IMR-90 (cell line): ENCODE data around the gene CLDN4. TPM values are rescaled to one million over a fixed set of nuclear protein-coding genes. Genes with fewer than 3 reads are reported as not detected.
A peak's percentile ranks its signal among the peaks of the same experiment; 100 is the strongest.

ENCODE experiments used
- ATAC-seq: fragments of 200-7000 bp; cut with Tn5 transposase; 2 replicates; pipeline ENCODE4 v1.9.1; 2020; ENCODE audit warnings: low read depth, mild to moderate bottlenecking, moderate library complexity
- BruUV-seq: library from RNA; stranded (reverse); fragments of 400-500 nt; replicated peaks from 2 replicates; lab custom pipeline; 2021; lab: Mats Ljungman, UMichigan
- CTCF ChIA-PET: fragments of 300-600 bp; formaldehyde crosslinking; extraction: SDS; loops from one replicate; lab custom pipeline; 2021; ENCODE audit warnings: antibody characterized with exemption; lab: Yijun Ruan, JAX
- POLR2A ChIA-PET: fragments of 300-600 bp; sonication (Branson Sonifier 250); formaldehyde crosslinking; loops from one replicate; lab custom pipeline; 2022; ENCODE audit warnings: antibody characterized with exemption; ENCODE audit not compliant: unreplicated experiment; lab: Charles Lee
- DNase-seq: peaks from one replicate; pipeline ENCODE4 v3.0.0; 2013
- H2AFZ ChIP-seq: replicated peaks from 2 replicates; pipeline ENCODE3; 2013; ENCODE audit warnings: low read length, mild to moderate bottlenecking; ENCODE audit not compliant: poor library complexity
- H2AK5ac ChIP-seq: 2 replicates; pipeline ENCODE4 v1.6.1; 2013; ENCODE audit warnings: low read depth, low read length, inconsistent platforms
- H2AK9ac ChIP-seq: replicated peaks from 2 replicates; pipeline ENCODE3; 2013; ENCODE audit warnings: mild to moderate bottlenecking, low read depth, low read length, moderate library complexity; ENCODE audit not compliant: poor library complexity
- H2BK120ac ChIP-seq: 2 replicates; pipeline ENCODE4 v1.6.1; 2013; ENCODE audit warnings: low read depth, low read length, inconsistent platforms
- H2BK15ac ChIP-seq: 3 replicates; pipeline ENCODE4 v1.6.1; 2013; ENCODE audit warnings: low read depth, low read length, inconsistent platforms
- H2BK20ac ChIP-seq: 2 replicates; pipeline ENCODE4 v1.6.1; 2013; ENCODE audit warnings: low read depth, mild to moderate bottlenecking, inconsistent platforms, low read length, moderate library complexity
- H2BK5ac ChIP-seq: 2 replicates; pipeline ENCODE4 v1.6.1; 2013; ENCODE audit warnings: mild to moderate bottlenecking, low read depth, low read length, inconsistent platforms; ENCODE audit not compliant: poor library complexity, severe bottlenecking
- H3K14ac ChIP-seq: replicated peaks from 2 replicates; pipeline ENCODE4 v1.6.1; 2013; ENCODE audit warnings: low read depth, low read length, inconsistent platforms
- H3K18ac ChIP-seq: 2 replicates; pipeline ENCODE4 v1.6.1; 2013; ENCODE audit warnings: low read depth, low read length, control low read depth
- H3K23ac ChIP-seq: 2 replicates; pipeline ENCODE4 v1.6.1; 2013; ENCODE audit warnings: low read depth, low read length, inconsistent platforms
- H3K27ac ChIP-seq: 2 replicates; pipeline ENCODE4 v1.5.1; 2013; ENCODE audit warnings: mild to moderate bottlenecking, control low read depth, low read length; ENCODE audit not compliant: insufficient read depth
- H3K27me3 ChIP-seq: 2 replicates; pipeline ENCODE4 v1.6.1; 2013; ENCODE audit warnings: low read length; ENCODE audit not compliant: control insufficient read depth, insufficient read depth
- H3K36me3 ChIP-seq: 2 replicates; pipeline ENCODE4 v1.6.1; 2013; ENCODE audit warnings: low read length, mixed read lengths; ENCODE audit not compliant: control insufficient read depth, insufficient read depth
- H3K4ac ChIP-seq: 2 replicates; pipeline ENCODE4 v1.6.1; 2013; ENCODE audit warnings: low read depth, low read length, inconsistent platforms
- H3K4me1 ChIP-seq: 2 replicates; pipeline ENCODE4 v1.6.1; 2013; ENCODE audit warnings: low read length, mixed read lengths; ENCODE audit not compliant: control insufficient read depth, insufficient read depth
- H3K4me2 ChIP-seq: 2 replicates; pipeline ENCODE4 v1.6.1; 2013; ENCODE audit warnings: low read depth, mild to moderate bottlenecking, control low read depth, low read length, moderate library complexity
- H3K4me3 ChIP-seq: 2 replicates; pipeline ENCODE4 v1.5.1; 2013; ENCODE audit warnings: low read depth, mild to moderate bottlenecking, control low read depth, low read length, moderate library complexity; ENCODE audit not compliant: insufficient read depth
- H3K56ac ChIP-seq: 2 replicates; pipeline ENCODE4 v1.6.1; 2013; ENCODE audit warnings: low read length, inconsistent platforms; ENCODE audit not compliant: insufficient read depth; ENCODE audit errors: extremely low read depth
- H3K79me1 ChIP-seq, 2 experiments: 2 replicates each; pipeline ENCODE4 v1.6.1; 2013; ENCODE audit warnings: low read length in 2 of 2, inconsistent platforms in 1 of 2, low read depth in 1 of 2
- H3K9ac ChIP-seq: 2 replicates; pipeline ENCODE4 v1.6.1; 2013; ENCODE audit warnings: low read depth, low read length, control low read depth
- H3K9me1 ChIP-seq: 2 replicates; pipeline ENCODE4 v1.6.1; 2013; ENCODE audit warnings: low read length, inconsistent platforms; ENCODE audit not compliant: insufficient read depth
- H3K9me3 ChIP-seq: 2 replicates; pipeline ENCODE4 v1.6.1; 2013; ENCODE audit warnings: low read length; ENCODE audit not compliant: control insufficient read depth, insufficient read depth
- H4K20me1 ChIP-seq: 2 replicates; pipeline ENCODE4 v1.6.1; 2013; ENCODE audit warnings: low read length, inconsistent platforms; ENCODE audit not compliant: insufficient read depth
- H4K5ac ChIP-seq: 2 replicates; pipeline ENCODE4 v1.6.1; 2013; ENCODE audit warnings: mild to moderate bottlenecking, low read depth, low read length, control low read depth
- H4K8ac ChIP-seq, 2 experiments: 2 replicates each; pipeline ENCODE4 v1.6.1; 2013; ENCODE audit warnings: low read depth in 2 of 2, low read length in 2 of 2, control low read depth in 1 of 2, inconsistent platforms in 1 of 2
- H4K91ac ChIP-seq: 2 replicates; pipeline ENCODE4 v1.6.1; 2013; ENCODE audit warnings: low read depth, low read length, inconsistent platforms; ENCODE audit not compliant: insufficient read depth
- FOS ChIP-seq: fragments of 150-350 bp; IDR thresholded peaks from 2 replicates; pipeline ENCODE4 v1.6.1; 2016; ENCODE audit warnings: low read depth, low read length
- MAZ ChIP-seq: IDR thresholded peaks from 2 replicates; pipeline ENCODE4 v1.6.1; 2012; ENCODE audit warnings: low read depth, mild to moderate bottlenecking, low read length, improper control_type of control experiment, moderate library complexity, borderline replicate concordance
- POLR2A ChIP-seq: IDR thresholded peaks from 2 replicates; pipeline ENCODE4 v1.6.1; 2012; ENCODE audit warnings: mild to moderate bottlenecking, low read depth, low read length
- RCOR1 ChIP-seq: IDR thresholded peaks from 2 replicates; pipeline ENCODE4 v1.6.1; 2012; ENCODE audit warnings: mild to moderate bottlenecking, low read length, improper control_type of control experiment; ENCODE audit not compliant: insufficient replicate concordance
- WGBS, 2 experiments: methylation state at CpG; one replicate each; pipeline versions ENCODE4 v1.1.5 to v1.1.7; 2013; ENCODE audit warnings: missing lambda C conversion rate in 2 of 2; ENCODE audit not compliant: insufficient read length in 1 of 2; ENCODE audit errors: extremely low coverage in 2 of 2; 5-methylcytosine and 5-hydroxymethylcytosine counted together
- dilution Hi-C: fragments of 300-500 bp; cut with HindIII; formaldehyde crosslinking; loops from one replicate; pipeline ENCODE4 v1.14.3; 2018; ENCODE audit warnings: low sequenced_read_pairs; ENCODE audit not compliant: unreplicated experiment
- in situ Hi-C: fragments of 300-500 bp; cut with MboI; formaldehyde crosslinking; loops from 3 replicates; pipeline ENCODE4 v1.14.3; 2019; ENCODE audit warnings: low sequenced_read_pairs, inconsistent platforms, mixed read lengths
- intact Hi-C: fragments of 100-400 bp; cut with micrococcal nuclease; formaldehyde crosslinking; loops from 2 replicates; pipeline ENCODE4 v1.10.0; 2022
- polyA plus RNA-seq, 3 experiments: library from polyadenylated mRNA; depleted of rRNA; stranded (reverse); fragments of >200 nt; gene quantifications; 2 replicates each; pipeline ENCODE4 v1.2.3, GENCODE V29; 2012; ENCODE audit warnings: low replicate concordance in 1 of 3
- total RNA-seq: library from RNA; depleted of rRNA; stranded (reverse); fragments of >200 nt; gene quantifications from 2 replicates; pipeline ENCODE4 v1.2.3, GENCODE V29; 2012
- TF ChIP-seq, protein P1 (sequence below): fragments of 150-350 bp; IDR thresholded peaks from 2 replicates; pipeline ENCODE4 v1.6.1; 2016; ENCODE audit warnings: low read depth, mild to moderate bottlenecking, low read length, moderate library complexity, borderline replicate concordance

The CLDN4 gene
- total and polyA plus RNA-seq, 2 of the 4 experiments (the other 2 are of a cell fraction), result 2.9 to 4.4 TPM

DNA sequence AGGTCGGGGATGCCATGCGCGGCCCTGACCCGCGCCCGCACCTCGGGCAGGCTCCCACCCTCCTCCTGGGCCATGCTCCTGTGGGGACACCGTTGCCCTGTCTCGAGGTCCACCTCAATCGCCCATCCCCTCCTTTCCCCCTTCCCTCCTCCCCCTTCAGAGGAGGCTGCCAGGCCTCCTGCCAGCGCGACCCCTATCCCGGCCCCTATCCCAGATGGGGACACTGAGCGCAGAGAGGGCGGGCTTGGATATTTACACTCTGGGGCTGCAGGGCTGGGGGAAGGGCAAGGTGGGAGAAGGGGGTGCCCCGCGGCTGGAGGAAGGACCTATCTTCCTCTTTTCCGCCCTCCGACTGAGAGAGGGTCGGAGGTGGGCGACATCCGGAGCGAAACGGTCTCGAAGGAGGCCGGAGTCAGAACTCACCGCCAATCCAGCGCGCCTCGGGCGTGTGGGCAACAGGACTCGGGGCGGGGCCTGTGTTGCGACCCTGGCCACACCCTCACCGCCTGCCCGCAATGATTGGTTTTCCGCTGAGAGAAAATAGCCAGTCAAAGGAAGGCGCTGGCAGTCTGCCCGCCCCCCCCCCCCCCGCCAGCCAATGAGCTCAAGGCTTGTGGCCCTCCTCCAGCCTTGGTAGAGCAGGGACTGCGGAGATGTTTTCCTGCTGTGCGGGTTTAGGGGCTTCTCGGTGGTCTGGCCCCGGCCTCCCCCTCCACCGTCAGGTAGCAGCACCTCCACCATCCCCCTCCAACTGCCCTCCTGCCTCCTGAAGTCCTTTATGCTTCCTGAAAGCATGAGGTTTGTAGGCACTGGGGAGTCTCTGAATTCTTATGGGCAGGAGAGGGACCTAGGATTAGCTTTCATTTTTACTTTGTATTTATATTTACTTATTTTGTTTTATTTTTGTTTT lies 11.5 kb downstream of the CLDN4 start, which contains the start of gene METTL27:
Gene METTL27, minus strand, starts transcription at position 450 of the 910 bp plus-strand sequence. Its CDS starts 376 bp downstream, at position 74.
- Histone ChIP-seq H3K4me3 (peak within 1 kb of the TSS; percentile 92), H2AK5ac (peak within 1 kb of the TSS; percentile 87), H3K18ac (peak within 1 kb of the TSS; percentile 78), H3K27me3 (no peaks in the 10 kb centered on the region), H3K4ac (peak within 1 kb of the TSS; percentile 95), H3K23ac (peak within 1 kb of the TSS; percentile 94), H3K9me1 (peaks cover 4% of the 10 kb centered on the region; the same call in 1 of the 2 replicates), H4K5ac (peak within 1 kb of the TSS; percentile 90), H4K8ac (peak within 1 kb of the TSS; percentile 76 to 93; a peak in 3 of 4 replicates), H3K9me3 (no peaks in the 10 kb centered on the region), H4K20me1 (no peaks in the 10 kb centered on the region), H2BK15ac (peak within 1 kb of the TSS; percentile 64; the same call in 1 of the 3 replicates), H2AK9ac (peak within 1 kb of the TSS; percentile 84), H2AFZ (peak within 1 kb of the TSS; percentile 95), H3K27ac (peak within 1 kb of the TSS; percentile 93), H2BK20ac (no peak within 1 kb of the TSS), H3K79me1 (peaks cover 5 to 20% of the 10 kb centered on the region in 2 experiments), H2BK120ac (peak within 1 kb of the TSS; percentile 83), H3K36me3 (no peaks in the 10 kb centered on the region; the same call in 1 of the 2 replicates), H3K4me2 (peak within 1 kb of the TSS; percentile 95), H3K9ac (peak within 1 kb of the TSS; percentile 95), H4K91ac (peak within 1 kb of the TSS; percentile 81), H3K14ac (peak within 1 kb of the TSS; percentile 98), H2BK5ac (peak within 1 kb of the TSS; percentile 87), H3K56ac (peak within 1 kb of the TSS; percentile 81; the same call in 1 of the 2 replicates), H3K4me1 (no peaks in the 10 kb centered on the region; the same call in 1 of the 2 replicates)
- BruUV-seq, result no TSS peak
- ATAC-seq, result peak; percentile 99
- TF ChIP-seq, protein P1, sequence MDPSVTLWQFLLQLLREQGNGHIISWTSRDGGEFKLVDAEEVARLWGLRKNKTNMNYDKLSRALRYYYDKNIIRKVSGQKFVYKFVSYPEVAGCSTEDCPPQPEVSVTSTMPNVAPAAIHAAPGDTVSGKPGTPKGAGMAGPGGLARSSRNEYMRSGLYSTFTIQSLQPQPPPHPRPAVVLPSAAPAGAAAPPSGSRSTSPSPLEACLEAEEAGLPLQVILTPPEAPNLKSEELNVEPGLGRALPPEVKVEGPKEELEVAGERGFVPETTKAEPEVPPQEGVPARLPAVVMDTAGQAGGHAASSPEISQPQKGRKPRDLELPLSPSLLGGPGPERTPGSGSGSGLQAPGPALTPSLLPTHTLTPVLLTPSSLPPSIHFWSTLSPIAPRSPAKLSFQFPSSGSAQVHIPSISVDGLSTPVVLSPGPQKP, result no peak
- 0 out of 2 replicates have a peak, but pooled peaks have one; percentile 8 for TF ChIP-seq MAZ
- no peak for TF ChIP-seq RCOR1
- TF ChIP-seq FOS, result no peak
- TF ChIP-seq POLR2A, result peak; percentile 85
- DNase-seq, result peak; percentile 91
- ChIA-PET CTCF (interaction anchor here (0.6 to 0.8 kb wide), 5 partner anchors 13 to 1603 kb away, joined by 3 to 4 read pairs (median 3); no protein-coding TSS in a partner anchor), POLR2A (interaction anchor here (0.6 to 1.3 kb wide), 4 partner anchors 8 to 1997 kb away, joined by 3 to 10 read pairs (median 8); no protein-coding TSS in a partner anchor)
- no CpG with 5 or more reads among the region's 45 CpGs for WGBS, 2 experiments
- intact Hi-C loops, result no loop called here
- in situ Hi-C loops, result no loop called here
- dilution Hi-C loops, result no loop called here
